Spleen (tissue), 7 donors: Measurements from ENCODE around the gene CAMK2B.

Experiments used
- CTCF ChIP-seq, 11 experiments: fragments of 200-600 bp in 7 of 11; fragments of 450-650 bp in 4 of 11; sonication (generic) in 4 of 11; IDR thresholded peaks in 8 of 11; conservative IDR thresholded peaks in 3 of 11; 1 replicate in 7 of 11; 2 replicates in 4 of 11; pipeline versions ENCODE4 v1.4.0 to v1.8.0; 2016 to 2021; ENCODE audit warnings: antibody characterized with exemption in 11 of 11, inconsistent platforms in 4 of 11, mild to moderate bottlenecking in 1 of 11
- POLR2A ChIP-seq, 3 donors: fragments of 450-650 bp; IDR thresholded peaks; one replicate each; pipeline ENCODE4 v1.5.1; 2017; ENCODE audit warnings: antibody characterized with exemption in 3 of 3, mild to moderate bottlenecking in 1 of 3
- POLR2AphosphoS5 ChIP-seq, 3 donors: sonication (generic); formaldehyde crosslinking; IDR thresholded peaks; one replicate each; pipeline ENCODE4 v1.5.1; 2017; ENCODE audit warnings: antibody characterized with exemption in 3 of 3
- donor health status: DM: no; HTN: no; CAD: no; lungs with moderate emphysema.
- donor health status: DM: no; HTN: no; CAD: no.
- donor health status: DM: no; HTN: no; CAD: no.

- peak; percentile 37 to 82 (median 70) for TF ChIP-seq CTCF (IDR thresholded peaks at IDR 0.05 in 8 of 11, conservative IDR thresholded peaks at IDR 0.05 in 3 of 11)
- no peak for TF ChIP-seq POLR2A (IDR thresholded peaks at IDR 0.05)
- peak in 1 of 3 donors; percentile 21 for TF ChIP-seq POLR2AphosphoS5 (IDR thresholded peaks at IDR 0.05)
These were observed 84.3 kb downstream of the CAMK2B start for GRCh38 chr7:44240983-44241510.
